NCI-H82 treated with DMSO at 0.1 percent for 48 hours (cell line): ENCODE measurements around the gene CDH13.
A peak's percentile ranks its signal among the peaks of the same experiment; 100 is the strongest.

Experiments
- DNase-seq: peaks from one replicate; lab custom pipeline; 2025; ENCODE audit not compliant: unreplicated experiment; lab: John Stamatoyannopoulos, UW

CDH13 gene

GRCh38 chr16:83330251-83330650, 703.5 kb downstream of the CDH13 start:
- DNase-seq = no peak

DNA sequence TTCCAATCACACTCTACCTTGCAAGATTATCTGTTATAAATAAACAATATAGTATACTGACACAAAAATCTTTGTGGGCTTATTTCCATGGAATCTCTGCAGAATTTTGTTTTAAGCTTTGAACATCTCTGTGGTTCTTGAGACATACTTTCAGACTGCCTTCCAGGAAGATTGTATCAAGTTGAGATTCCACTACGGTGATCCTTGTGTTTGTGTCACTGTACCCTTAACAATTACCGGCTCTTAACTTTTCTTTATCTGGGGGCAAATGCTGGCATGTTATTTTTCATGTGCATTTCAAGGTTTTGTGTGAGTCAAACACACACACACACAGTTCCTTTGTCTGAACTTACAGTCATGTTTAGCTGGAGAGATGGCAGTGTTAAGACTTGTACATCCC, 708.3 kb downstream of the CDH13 start:
- no peak for DNase-seq

GRCh38 chr16:83336603-83337002, 709.8 kb downstream of the CDH13 start:
- no peak for DNase-seq

DNA sequence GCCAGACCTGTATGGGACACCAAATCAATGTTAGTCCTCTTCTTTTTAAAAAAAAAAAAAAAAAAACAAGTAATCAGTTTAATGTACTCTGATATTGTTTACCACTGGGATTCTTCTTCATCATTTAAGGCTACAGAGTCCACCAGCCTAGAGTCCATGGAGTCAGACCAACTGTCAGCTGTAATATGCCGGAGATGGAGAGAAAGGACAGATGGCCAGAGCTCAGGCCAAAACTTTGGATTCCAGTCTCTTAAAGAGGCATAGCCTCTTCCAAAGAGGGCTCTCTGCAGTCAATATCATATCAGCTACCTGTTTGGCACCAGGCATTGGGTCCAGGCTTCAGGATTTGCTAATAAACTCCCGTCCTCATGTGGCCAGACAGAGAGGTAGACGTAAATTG, 711.4 kb downstream of the CDH13 start:
- DNase-seq = no peak

DNA sequence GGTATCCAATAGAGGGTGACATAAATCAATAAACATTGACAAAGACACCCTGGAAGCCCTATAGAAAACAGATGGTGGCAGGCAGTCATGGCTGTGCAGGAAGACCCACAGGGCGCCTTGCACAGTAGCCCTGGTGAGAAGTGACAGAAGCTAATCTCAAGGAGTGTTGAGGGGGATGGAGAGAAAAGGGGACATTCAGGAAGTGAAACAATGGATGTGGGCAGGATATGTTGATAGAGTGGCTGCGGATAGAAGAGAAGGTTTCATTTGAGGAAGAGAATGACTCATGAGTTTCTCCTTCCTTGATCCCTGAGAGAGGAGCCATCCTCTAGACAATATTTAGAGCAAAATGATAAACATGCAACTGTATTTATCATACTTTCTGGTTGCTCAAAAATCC, 712.2 kb downstream of the CDH13 start:
- DNase-seq = no peak

DNA sequence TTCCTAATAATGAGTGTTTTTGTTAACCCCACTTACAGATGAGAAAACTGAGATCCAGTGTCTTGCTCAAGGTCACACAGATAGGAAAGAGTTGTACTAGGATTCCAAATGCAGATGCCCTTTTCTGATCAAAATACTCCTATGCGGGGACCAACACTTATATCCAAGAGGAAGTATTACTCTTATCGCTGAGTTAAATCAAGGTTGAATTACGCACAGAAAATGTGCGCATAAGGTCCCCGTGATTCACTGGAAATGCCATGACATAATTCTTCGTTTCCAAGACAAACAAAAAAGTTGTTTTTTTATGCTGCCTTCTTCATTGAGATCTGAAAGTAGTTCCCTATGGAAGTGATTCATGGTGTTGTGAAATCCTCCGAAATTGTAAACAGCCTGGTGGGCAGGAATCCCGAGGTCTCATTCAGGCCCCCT, 717.2 kb downstream of the CDH13 start:
- no peak for DNase-seq

GRCh38 chr16:83345846-83346640, 719.3 kb downstream of the CDH13 start:
- no peak for DNase-seq

DNA sequence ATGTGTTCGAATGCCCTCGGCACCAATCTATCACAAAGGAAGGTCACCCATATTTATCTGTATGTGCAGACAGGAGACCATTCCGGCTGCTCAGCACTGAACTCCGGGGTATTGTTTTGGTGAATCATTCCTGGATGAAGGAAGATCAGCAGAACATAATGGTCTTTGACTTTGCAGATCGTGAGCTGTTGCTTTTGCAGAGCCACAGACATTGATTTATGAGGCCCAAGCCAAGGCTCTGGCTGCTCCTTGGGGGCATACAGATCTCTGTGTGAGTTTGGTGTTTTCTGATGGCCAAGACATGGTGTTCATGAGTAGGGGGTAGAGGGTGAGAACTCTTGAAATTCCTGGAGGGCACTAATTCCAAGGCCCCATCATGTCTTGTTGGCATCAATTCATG, 722.2 kb downstream of the CDH13 start:
- no peak for DNase-seq

DNA sequence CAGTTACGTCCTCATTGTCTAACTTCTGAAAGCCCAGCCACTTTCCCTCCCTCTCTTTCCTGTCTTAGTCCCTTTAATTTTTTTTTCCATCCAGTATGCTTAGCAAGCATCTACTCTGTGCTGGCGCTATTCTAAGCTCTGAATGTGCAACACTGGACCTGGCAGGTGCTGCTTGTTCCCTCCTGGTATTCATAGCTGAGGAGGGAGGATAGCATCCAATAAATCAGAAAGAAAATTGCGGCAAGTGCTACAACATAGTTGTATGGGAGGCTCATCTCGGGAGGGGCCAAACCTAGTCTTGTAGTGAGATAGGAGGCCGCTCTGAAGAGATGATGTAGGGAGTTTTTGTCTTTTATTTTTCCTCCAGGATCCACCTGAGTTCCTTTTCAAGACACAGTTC, 723.7 kb downstream of the CDH13 start:
- DNase-seq = no peak

- no peak for DNase-seq
Observed at GRCh38 chr16:83351846-83352245, 725.1 kb downstream of the CDH13 start.

DNA sequence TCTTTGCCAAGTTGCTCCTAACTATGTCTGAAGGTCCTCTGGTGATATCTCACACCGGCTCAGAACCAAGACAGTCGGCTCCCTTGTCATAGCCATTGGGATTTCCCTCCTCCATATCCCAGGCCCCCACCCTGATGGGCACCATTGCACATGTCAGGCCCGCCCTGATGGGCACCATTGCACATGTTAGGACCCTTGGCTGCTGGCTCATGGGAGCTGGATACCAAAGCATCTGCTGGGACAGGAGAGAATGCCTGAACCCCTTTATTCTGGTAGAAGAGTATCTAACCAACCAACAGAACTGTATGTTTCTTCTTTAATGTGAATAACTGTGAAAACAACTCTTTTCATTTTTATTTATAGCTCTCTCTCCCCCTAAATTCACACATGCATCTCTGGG, 726.5 kb downstream of the CDH13 start:
- DNase-seq = no peak

DNA sequence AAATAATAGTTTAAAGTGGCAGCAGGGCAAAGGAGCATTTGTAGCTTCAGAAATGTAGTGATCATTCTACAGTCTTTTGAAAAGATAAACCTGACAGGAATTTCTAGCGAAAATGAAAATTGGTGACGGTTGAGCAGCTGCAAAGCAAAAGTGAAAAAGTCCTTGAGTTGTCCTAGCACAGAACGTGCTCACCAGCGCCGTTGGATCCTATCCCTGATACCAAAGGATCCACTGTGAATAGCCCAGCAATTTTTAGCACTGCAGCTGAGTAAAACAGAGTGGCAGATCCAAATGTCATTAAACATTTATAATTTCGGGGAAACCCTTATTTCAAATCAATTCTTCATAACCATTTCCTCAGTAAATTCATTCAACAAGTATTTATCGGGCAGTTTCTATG, 727.2 kb downstream of the CDH13 start:
- DNase-seq = no peak

- no peak for DNase-seq
Observed at GRCh38 chr16:83355570-83356218, 728.9 kb downstream of the CDH13 start.

DNA sequence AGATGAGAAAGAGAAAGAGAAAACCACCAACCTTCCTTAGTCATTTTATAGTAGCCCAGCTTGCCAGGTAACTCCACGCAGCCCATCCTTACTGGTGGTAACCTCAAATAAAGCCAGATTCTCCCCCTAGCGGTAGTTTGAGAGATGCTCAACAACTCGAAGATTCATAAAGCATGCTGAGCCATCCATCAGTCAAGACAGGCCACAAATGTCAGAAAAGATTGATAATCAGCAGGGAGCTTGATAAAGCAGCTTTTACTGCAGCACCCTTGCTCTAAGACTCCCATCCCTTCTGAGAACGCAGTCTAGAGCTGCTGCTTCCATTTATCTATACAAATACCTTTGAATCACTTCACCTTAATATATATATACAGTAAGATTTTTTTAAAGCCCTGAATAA, 729.5 kb downstream of the CDH13 start:
- peak; percentile 0 for DNase-seq

GRCh38 chr16:83356986-83357385, 730.2 kb downstream of the CDH13 start:
- no peak for DNase-seq

DNA sequence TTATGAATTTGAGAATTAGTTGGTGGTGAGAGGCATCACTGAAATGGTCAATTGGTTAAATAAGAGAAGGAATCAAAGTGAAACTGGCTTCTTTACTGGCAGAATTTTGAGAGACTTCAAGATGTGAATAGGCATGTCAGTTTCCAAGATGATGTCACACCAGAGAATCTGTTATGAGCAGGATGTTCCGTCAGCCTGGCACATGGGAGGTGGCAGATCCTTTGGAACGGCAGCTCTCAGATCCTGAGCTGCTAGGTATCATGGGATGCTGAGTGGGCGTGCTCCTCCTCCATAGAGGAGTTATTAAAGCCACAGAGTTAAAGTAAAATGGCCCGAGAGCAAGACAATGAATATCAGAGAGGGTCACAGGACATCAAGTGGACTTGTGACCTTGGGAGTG, 736.8 kb downstream of the CDH13 start:
- DNase-seq = no peak

DNA sequence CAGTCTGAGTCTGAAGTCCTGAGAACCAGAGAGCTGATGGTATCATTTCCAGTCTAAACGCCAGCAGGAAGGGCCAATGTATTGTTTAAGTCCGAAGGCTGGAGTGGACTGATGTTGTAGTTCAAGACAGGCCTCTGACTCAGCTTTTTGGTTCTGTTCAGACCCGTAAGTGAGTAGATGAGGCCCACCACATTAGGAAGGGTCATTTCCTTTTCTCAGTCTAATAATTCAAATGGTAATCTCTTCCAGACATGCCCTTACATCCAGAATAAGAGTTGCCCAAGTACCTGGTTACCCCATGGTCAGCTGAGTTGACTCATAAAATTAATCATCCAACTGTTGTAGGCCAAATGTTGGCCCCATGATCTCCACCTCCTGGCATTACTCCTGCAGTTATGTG, 738.4 kb downstream of the CDH13 start:
- no peak for DNase-seq

- DNase-seq = no peak
Observed at GRCh38 chr16:83366228-83366627, 739.5 kb downstream of the CDH13 start.

DNA sequence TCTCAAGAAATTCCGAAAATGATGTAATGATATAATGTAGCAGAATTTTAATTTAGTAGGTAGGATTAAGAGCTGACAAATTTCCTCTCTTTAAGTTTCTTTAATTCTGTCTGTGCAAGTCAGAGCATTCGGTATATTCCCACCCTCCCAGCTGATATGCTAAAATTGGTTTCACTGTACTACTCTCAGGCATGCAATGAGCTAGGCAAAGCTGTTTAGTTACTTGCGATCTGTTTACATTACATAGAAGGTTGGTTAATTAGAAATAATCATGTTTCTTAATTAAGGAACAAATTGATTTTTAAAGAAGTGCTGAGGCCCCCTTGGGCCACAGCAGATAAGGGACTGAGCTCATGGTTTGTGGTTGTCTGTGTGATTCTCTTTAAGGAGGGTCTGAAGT, 748.2 kb downstream of the CDH13 start:
- DNase-seq = no peak

DNA sequence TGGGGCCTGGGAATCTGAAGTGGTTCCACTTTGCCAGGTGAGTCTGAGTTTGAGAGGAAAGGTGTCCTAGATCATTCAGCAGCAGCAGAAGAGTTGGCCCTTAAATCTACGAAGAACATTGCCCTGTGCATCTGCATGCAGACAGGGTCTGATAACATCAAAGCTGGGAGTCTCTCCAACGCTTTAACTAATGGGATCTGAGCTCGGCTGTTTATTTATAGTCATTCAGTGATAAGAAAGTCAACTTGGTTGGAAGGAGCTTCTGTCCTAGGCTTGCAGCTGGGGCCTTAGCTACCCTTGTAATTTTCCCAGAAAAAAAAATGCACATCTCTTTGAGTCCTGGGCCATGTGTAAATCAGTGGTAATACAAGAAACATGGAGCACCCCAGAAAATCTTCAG, 763.0 kb downstream of the CDH13 start:
- no peak for DNase-seq

- DNase-seq = no peak
Observed at GRCh38 chr16:83390759-83391158, 764.0 kb downstream of the CDH13 start.

DNA sequence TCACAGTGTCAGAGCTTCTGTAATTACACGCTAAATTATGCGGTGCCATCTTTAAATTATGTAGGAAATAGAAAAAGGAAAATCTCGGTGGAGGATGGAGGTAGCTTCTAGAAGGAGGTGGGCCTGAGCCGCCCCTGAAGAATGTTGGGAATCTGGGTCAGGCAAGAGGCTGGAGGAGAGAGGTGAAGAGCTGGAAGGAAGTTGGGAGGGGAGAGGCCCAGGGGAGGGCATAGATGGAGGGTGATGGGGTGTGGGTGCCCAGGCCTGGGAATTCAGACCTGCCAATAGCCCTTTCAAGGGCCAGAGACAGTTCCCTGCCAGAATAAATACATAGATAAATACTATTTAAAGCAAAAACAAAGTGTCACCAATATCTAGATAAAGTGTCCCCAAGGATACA, 766.0 kb downstream of the CDH13 start:
- DNase-seq = no peak
